ENCODE data around the gene C1QTNF6. TPM values are rescaled to one million over a fixed set of nuclear protein-coding genes. Genes with fewer than 3 reads are reported as not detected.

C1QTNF6 gene
- total and polyA plus RNA-seq, 10 donors, result 5.3 to 10.3 (median 7.6) TPM

DNA sequence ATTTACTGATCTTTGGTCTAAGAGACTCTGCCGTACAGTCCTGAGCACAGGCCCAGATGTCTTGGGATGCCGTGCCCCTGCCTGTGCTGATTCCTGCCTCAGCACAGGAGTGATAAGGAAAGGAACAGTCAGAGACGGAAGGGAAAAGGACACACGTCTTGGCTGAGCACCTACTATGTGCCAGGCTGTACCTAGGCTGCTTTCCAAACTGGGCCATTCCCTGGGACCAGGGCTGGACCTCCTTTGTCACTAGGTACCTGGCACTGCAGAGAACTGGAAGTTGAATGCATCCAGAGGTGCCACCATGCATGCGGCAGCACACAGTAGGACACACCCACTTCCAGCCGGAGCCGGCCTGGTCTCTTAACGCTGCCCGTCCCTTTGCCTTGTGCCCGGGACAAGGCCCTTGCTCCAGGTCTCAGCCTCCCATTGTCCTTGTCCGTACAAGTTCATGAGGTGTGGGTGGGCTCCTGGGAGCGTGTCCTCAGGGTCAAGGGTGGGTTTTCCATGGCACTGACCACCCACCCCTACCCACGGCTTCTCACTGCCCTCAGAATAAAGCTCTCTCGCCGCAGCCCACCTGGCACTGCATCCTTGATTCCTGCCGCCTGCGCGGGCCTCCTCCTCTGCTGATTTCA, 25.3 kb upstream of the C1QTNF6 start:
- H3K36me3 ChIP-seq, result no peaks in the 10 kb centered on the region
- no peak for TF ChIP-seq POLR2A (IDR thresholded peaks at IDR 0.05)
- TF ChIP-seq, protein P1, sequence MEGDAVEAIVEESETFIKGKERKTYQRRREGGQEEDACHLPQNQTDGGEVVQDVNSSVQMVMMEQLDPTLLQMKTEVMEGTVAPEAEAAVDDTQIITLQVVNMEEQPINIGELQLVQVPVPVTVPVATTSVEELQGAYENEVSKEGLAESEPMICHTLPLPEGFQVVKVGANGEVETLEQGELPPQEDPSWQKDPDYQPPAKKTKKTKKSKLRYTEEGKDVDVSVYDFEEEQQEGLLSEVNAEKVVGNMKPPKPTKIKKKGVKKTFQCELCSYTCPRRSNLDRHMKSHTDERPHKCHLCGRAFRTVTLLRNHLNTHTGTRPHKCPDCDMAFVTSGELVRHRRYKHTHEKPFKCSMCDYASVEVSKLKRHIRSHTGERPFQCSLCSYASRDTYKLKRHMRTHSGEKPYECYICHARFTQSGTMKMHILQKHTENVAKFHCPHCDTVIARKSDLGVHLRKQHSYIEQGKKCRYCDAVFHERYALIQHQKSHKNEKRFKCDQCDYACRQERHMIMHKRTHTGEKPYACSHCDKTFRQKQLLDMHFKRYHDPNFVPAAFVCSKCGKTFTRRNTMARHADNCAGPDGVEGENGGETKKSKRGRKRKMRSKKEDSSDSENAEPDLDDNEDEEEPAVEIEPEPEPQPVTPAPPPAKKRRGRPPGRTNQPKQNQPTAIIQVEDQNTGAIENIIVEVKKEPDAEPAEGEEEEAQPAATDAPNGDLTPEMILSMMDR (IDR thresholded peaks at IDR 0.05 in 8 of 11, conservative IDR thresholded peaks at IDR 0.05 in 3 of 11), result no peak
- no peak for TF ChIP-seq POLR2AphosphoS5 (IDR thresholded peaks at IDR 0.05)
- intact Hi-C loops (cut with DNase I; ENCODE audit: low total_unique reads), result no loop called here
- H3K4me3 ChIP-seq, result no peak overlapping the region
- peaks cover 0 to 13% (median 0%) of the 10 kb centered on the region in 7 donors for H3K27me3 ChIP-seq (replicated peaks in 1 of 7)
- 88 to 96% (median 91%) methylated on average over 18 of the region's 18 CpGs for WGBS, 5 donors
- peaks cover 0 to 14% (median 8%) of the 10 kb centered on the region in 6 donors for H3K4me1 ChIP-seq
- peak; percentile 72 for DNase-seq
- H3K27ac ChIP-seq, result no peak overlapping the region
- no peaks in the 10 kb centered on the region for H3K9me3 ChIP-seq

DNA sequence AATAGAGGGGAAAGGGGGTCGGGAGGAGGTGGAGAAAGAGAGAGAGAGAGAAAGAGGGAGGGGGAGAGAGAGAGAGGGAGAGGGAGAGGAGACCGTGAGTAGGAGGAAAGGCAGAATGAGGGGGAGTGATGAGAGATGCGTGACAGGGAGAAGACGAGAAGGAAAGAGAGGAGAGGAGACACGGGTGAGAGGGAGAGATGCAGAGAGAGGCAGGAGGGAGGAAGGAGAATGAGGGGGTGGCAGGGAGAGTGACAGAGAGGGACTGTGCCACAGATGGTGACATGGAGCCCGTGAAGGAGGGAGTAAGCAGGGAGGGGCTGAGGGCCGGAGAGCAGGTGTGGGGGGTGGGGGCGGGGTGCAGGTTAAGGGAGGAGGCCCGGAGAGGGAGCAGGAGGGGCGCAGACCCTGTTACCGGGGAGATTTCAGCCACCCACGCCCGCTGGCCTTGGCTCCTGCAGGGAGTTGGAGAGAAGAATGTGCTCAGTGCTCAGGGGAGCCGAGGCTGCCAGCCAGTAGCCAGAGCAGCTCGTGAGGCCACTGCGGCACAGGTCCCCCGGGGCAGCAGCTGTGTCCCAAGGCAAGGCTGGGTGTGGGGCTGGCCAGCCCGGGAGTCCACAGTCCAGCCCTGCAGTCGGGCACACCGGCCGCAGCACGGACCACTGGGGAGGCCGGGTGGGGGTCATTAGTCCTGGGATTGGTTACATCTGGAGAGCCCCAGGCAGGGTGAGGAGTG, 24.3 kb upstream of the C1QTNF6 start, which contains the start of gene SSTR3:
TSS of gene SSTR3 (minus strand) at position 304 of the 733 bp plus-strand sequence. CDS start 4,674 bp downstream, outside the sequence.
- intact Hi-C loops (cut with DNase I; ENCODE audit: low total_unique reads), result no loop called here
- TF ChIP-seq, protein P1 (IDR thresholded peaks at IDR 0.05 in 8 of 11, conservative IDR thresholded peaks at IDR 0.05 in 3 of 11), result no peak
- TF ChIP-seq POLR2AphosphoS5 (IDR thresholded peaks at IDR 0.05) (no peak), POLR2A (IDR thresholded peaks at IDR 0.05) (no peak)
- H3K9me3 ChIP-seq, result no peaks in the 10 kb centered on the region
- H3K36me3 ChIP-seq, result no peaks in the 10 kb centered on the region
- no peak within 1 kb of the TSS for H3K4me3 ChIP-seq
- WGBS, 5 donors, result 64 to 77% (median 65%) methylated on average over 17 to 23 of the region's 23 CpGs
- peak; percentile 61 for DNase-seq
- H3K27me3 ChIP-seq (replicated peaks in 1 of 7), result peaks cover 0 to 13% (median 0%) of the 10 kb centered on the region in 7 donors
- H3K27ac ChIP-seq, result no peak within 1 kb of the TSS
- peaks cover 0 to 4% (median 0%) of the 10 kb centered on the region in 6 donors for H3K4me1 ChIP-seq

DNA sequence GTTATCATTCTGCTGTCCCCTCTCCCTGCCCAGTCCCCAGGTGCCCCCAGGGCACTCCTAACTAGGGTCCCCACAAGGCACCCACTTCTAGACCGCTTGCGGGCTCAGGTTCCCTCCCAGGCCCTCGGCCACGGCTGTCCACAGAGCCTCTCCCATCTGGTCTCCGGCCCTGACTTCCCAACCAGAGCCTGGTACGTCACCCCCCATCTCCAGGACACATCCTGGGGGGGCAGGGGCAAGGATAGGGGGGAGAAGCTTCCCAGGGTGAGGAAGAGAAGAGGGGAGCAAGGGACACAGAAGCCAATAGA, 23.8 kb upstream of the C1QTNF6 start:
- no peak for TF ChIP-seq POLR2A (IDR thresholded peaks at IDR 0.05)
- TF ChIP-seq POLR2AphosphoS5 (IDR thresholded peaks at IDR 0.05), result no peak
- TF ChIP-seq, protein P1 (IDR thresholded peaks at IDR 0.05 in 8 of 11, conservative IDR thresholded peaks at IDR 0.05 in 3 of 11), result no peak
- H3K9me3 ChIP-seq, result no peaks in the 10 kb centered on the region
- H3K36me3 ChIP-seq, result no peaks in the 10 kb centered on the region
- no peak overlapping the region for H3K4me3 ChIP-seq
- WGBS, 5 donors, result 80 to 97% (median 83%) methylated on average over 6 of the region's 6 CpGs
- H3K27ac ChIP-seq, result no peak overlapping the region
- intact Hi-C loops (cut with DNase I; ENCODE audit: low total_unique reads), result no loop called here
- H3K4me1 ChIP-seq, result peaks cover 0 to 3% (median 0%) of the 10 kb centered on the region in 6 donors
- peaks cover 0 to 13% (median 0%) of the 10 kb centered on the region in 7 donors for H3K27me3 ChIP-seq (replicated peaks in 1 of 7)
- no peak for DNase-seq

Measured in spleen (tissue), 11 donors.